Uterus (tissue), 2 donors: ENCODE data around the gene PLB1.

Experiments
- POLR2A ChIP-seq, 2 donors: fragments of 450-650 bp; IDR thresholded peaks; one replicate each; pipeline ENCODE4 v1.6.1; 2016; ENCODE audit warnings: antibody characterized with exemption in 2 of 2, mild to moderate bottlenecking in 1 of 2, moderate library complexity in 1 of 2
- TF ChIP-seq, protein P1 (sequence below), 4 experiments: fragments of 200-600 bp in 2 of 4; fragments of 450-650 bp in 2 of 4; sonication (generic) in 2 of 4; IDR thresholded peaks; one replicate each; pipeline ENCODE4 v1.5.1; 2016 to 2019; ENCODE audit warnings: antibody characterized with exemption in 4 of 4, mild to moderate bottlenecking in 2 of 4, moderate library complexity in 1 of 4

DNA sequence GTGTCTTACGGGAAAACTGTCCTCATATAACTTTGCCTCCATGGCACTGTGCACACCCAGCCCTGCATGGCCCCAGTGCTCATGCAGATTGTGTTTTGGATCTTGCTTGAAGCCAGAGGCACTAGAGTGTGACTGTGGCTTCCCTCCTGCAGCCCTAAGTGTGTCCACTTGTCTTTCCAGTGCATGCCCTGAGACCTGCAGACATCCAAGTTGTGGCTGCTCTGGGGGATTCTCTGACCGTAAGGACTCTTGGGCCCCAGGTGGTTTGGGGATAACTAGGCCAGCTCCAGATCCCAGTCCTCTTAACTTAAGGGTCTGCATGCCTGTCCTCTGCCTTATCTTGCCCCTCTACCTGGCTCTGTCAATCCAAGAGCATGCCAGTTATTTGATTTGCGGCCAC, 96.6 kb downstream of the PLB1 start:
- TF ChIP-seq, protein P1, sequence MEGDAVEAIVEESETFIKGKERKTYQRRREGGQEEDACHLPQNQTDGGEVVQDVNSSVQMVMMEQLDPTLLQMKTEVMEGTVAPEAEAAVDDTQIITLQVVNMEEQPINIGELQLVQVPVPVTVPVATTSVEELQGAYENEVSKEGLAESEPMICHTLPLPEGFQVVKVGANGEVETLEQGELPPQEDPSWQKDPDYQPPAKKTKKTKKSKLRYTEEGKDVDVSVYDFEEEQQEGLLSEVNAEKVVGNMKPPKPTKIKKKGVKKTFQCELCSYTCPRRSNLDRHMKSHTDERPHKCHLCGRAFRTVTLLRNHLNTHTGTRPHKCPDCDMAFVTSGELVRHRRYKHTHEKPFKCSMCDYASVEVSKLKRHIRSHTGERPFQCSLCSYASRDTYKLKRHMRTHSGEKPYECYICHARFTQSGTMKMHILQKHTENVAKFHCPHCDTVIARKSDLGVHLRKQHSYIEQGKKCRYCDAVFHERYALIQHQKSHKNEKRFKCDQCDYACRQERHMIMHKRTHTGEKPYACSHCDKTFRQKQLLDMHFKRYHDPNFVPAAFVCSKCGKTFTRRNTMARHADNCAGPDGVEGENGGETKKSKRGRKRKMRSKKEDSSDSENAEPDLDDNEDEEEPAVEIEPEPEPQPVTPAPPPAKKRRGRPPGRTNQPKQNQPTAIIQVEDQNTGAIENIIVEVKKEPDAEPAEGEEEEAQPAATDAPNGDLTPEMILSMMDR (IDR thresholded peaks at IDR 0.05): no peak
- TF ChIP-seq POLR2A (IDR thresholded peaks at IDR 0.05): no peak
